H1 (cell line): ENCODE data around the gene THOP1. TPM values are rescaled to one million over a fixed set of nuclear protein-coding genes. Genes with fewer than 3 reads are reported as not detected.

Experiments
- CTCF ChIA-PET: fragments of 300-600 bp; sonication (Branson Sonifier 250); formaldehyde crosslinking; loops from one replicate; lab custom pipeline; 2021; ENCODE audit not compliant: partially characterized antibody; lab: Charles Lee
- POLR2A ChIA-PET: fragments of 300-600 bp; sonication (Branson Sonifier 250); formaldehyde crosslinking; loops from one replicate; lab custom pipeline; 2021; ENCODE audit warnings: inconsistent platforms; ENCODE audit not compliant: partially characterized antibody; lab: Charles Lee
- DNase-seq, 2 experiments: peaks; one replicate each; pipeline versions ENCODE4 v3.0.0 to v3.0.0-alpha.2; 2010 to 2022; ENCODE audit warnings: low spot score in 2 of 2, low read depth in 1 of 2, mixed read lengths in 1 of 2
- FAIRE-seq: peaks from 2 replicates; lab custom pipeline; 2011; peaks lifted over from hg19 to GRCh38; lab: Jason Lieb, UNC
- H2AFZ ChIP-seq: 2 replicates; pipeline ENCODE4 v1.8.1; 2012; ENCODE audit warnings: low read length, inconsistent platforms
- H2AK5ac ChIP-seq: 2 replicates; pipeline ENCODE4 v1.6.1; 2013; ENCODE audit warnings: low read depth, low read length
- H2BK120ac ChIP-seq: replicated peaks from 2 replicates; pipeline ENCODE3; 2013; ENCODE audit warnings: low read depth, low read length, inconsistent platforms
- H2BK12ac ChIP-seq: 2 replicates; pipeline ENCODE4 v1.6.1; 2013; ENCODE audit warnings: low read depth, low read length
- H2BK15ac ChIP-seq: 2 replicates; pipeline ENCODE4 v1.6.1; 2013; ENCODE audit warnings: low read length
- H2BK20ac ChIP-seq: 2 replicates; pipeline ENCODE4 v1.6.1; 2013; ENCODE audit warnings: low read length
- H2BK5ac ChIP-seq: 2 replicates; pipeline ENCODE4 v1.6.1; 2013; ENCODE audit warnings: low read depth, low read length
- H3K14ac ChIP-seq: 2 replicates; pipeline ENCODE4 v1.6.1; 2013; ENCODE audit warnings: inconsistent platforms; ENCODE audit not compliant: insufficient read length
- H3K18ac ChIP-seq: 2 replicates; pipeline ENCODE4 v1.6.1; 2013; ENCODE audit warnings: low read length; ENCODE audit errors: extremely low read depth
- H3K23ac ChIP-seq: 2 replicates; pipeline ENCODE4 v1.6.1; 2013; ENCODE audit warnings: inconsistent platforms; ENCODE audit not compliant: insufficient read length
- H3K23me2 ChIP-seq: 2 replicates; pipeline ENCODE4 v1.6.1; 2013; ENCODE audit warnings: low read depth, low read length
- H3K27ac ChIP-seq: 2 replicates; pipeline ENCODE4 v1.6.1; 2011; ENCODE audit warnings: low read depth, low read length, inconsistent platforms
- H3K27me3 ChIP-seq, 4 experiments: replicated peaks in 1 of 4; 1 replicate in 1 of 4; 2 replicates in 3 of 4; pipeline versions ENCODE4 v1.6.1 to v1.8.1; 2011 to 2013; ENCODE audit warnings: low read length in 3 of 4, mild to moderate bottlenecking in 3 of 4, inconsistent platforms in 2 of 4, mixed read lengths in 2 of 4, moderate library complexity in 1 of 4; ENCODE audit not compliant: control insufficient read depth in 3 of 4, insufficient read depth in 3 of 4; ENCODE audit errors: extremely low read depth in 1 of 4
- H3K36me3 ChIP-seq, 4 experiments: 2 replicates each; pipeline versions ENCODE4 v1.6.1 to v1.8.1; 2011 to 2013; ENCODE audit warnings: mild to moderate bottlenecking in 4 of 4, low read length in 3 of 4, moderate library complexity in 2 of 4, control low read depth in 1 of 4, inconsistent platforms in 1 of 4; ENCODE audit not compliant: insufficient read depth in 4 of 4, control insufficient read depth in 2 of 4
- H3K4ac ChIP-seq: replicated peaks from 2 replicates; pipeline ENCODE3; 2013; ENCODE audit warnings: low read length, low read depth, mixed read lengths, inconsistent platforms; ENCODE audit not compliant: insufficient read length
- H3K4me1 ChIP-seq, 4 experiments: replicated peaks in 1 of 4; 1 replicate in 1 of 4; 2 replicates in 3 of 4; pipeline versions ENCODE4 v1.6.1 to v1.8.1; 2011 to 2013; ENCODE audit warnings: low read length in 3 of 4, inconsistent platforms in 2 of 4, mixed read lengths in 1 of 4; ENCODE audit not compliant: insufficient read depth in 4 of 4, control insufficient read depth in 3 of 4
- H3K4me2 ChIP-seq, 2 experiments: 2 replicates each; pipeline versions ENCODE4 v1.6.1 to v1.8.1; 2011 to 2013; ENCODE audit warnings: low read depth in 2 of 2, low read length in 2 of 2, control low read depth in 1 of 2, inconsistent platforms in 1 of 2, mild to moderate bottlenecking in 1 of 2; ENCODE audit not compliant: insufficient read depth in 1 of 2
- H3K4me3 ChIP-seq, 4 experiments: fragments of 200-600, 300-600 bp in 1 of 4; sonication (generic), shearing (Covaris generic), sonication (Bioruptor Twin) in 1 of 4; 2 replicates each; pipeline versions ENCODE4 v1.5.1 to v1.8.1; 2011 to 2016; ENCODE audit warnings: low read length in 4 of 4, low read depth in 3 of 4, control low read depth in 2 of 4, inconsistent platforms in 2 of 4, mild to moderate bottlenecking in 2 of 4, mixed read lengths in 1 of 4, moderate library complexity in 1 of 4; ENCODE audit not compliant: insufficient read depth in 2 of 4; ENCODE audit errors: extremely low read depth in 1 of 4
- H3K56ac ChIP-seq: replicated peaks from 2 replicates; pipeline ENCODE3; 2013; ENCODE audit warnings: low read depth, mild to moderate bottlenecking, mixed read lengths, low read length, inconsistent platforms; ENCODE audit not compliant: insufficient read length
- H3K79me1 ChIP-seq: 2 replicates; pipeline ENCODE4 v1.6.1; 2013; ENCODE audit warnings: low read depth, low read length, control low read depth
- H3K79me2 ChIP-seq, 2 experiments: 2 replicates each; pipeline versions ENCODE4 v1.6.1 to v1.8.1; 2012 to 2013; ENCODE audit warnings: low read length in 2 of 2, mild to moderate bottlenecking in 2 of 2, inconsistent platforms in 1 of 2; ENCODE audit not compliant: insufficient read depth in 2 of 2, control insufficient read depth in 1 of 2
- H3K9ac ChIP-seq, 4 experiments: replicated peaks in 1 of 4; 1 replicate in 1 of 4; 2 replicates in 3 of 4; pipeline versions ENCODE4 v1.6.1 to v1.8.1; 2011 to 2013; ENCODE audit warnings: low read depth in 3 of 4, low read length in 3 of 4, control low read depth in 2 of 4, mild to moderate bottlenecking in 2 of 4, moderate library complexity in 2 of 4, inconsistent platforms in 1 of 4; ENCODE audit errors: extremely low read depth in 1 of 4
- H3K9me3 ChIP-seq, 2 experiments: 2 replicates each; pipeline versions ENCODE4 v1.6.1 to v1.8.1; 2012 to 2013; ENCODE audit warnings: mild to moderate bottlenecking in 2 of 2, moderate library complexity in 2 of 2, control low read depth in 1 of 2, inconsistent platforms in 1 of 2, low read depth in 1 of 2, low read length in 1 of 2, mixed read lengths in 1 of 2; ENCODE audit not compliant: insufficient read depth in 2 of 2
- H4K20me1 ChIP-seq, 2 experiments: replicated peaks in 1 of 2; 2 replicates each; pipeline versions ENCODE3 to v1.8.1; 2011 to 2013; ENCODE audit warnings: inconsistent platforms in 2 of 2, low read length in 2 of 2, mild to moderate bottlenecking in 1 of 2; ENCODE audit not compliant: insufficient read depth in 2 of 2, control insufficient read depth in 1 of 2
- H4K5ac ChIP-seq: 2 replicates; pipeline ENCODE4 v1.6.1; 2013; ENCODE audit warnings: low read length, low read depth, mixed read lengths, inconsistent platforms; ENCODE audit not compliant: insufficient read length
- H4K8ac ChIP-seq: 2 replicates; pipeline ENCODE4 v1.8.0; 2013; ENCODE audit warnings: mild to moderate bottlenecking, moderate library complexity, low read length, inconsistent platforms; ENCODE audit not compliant: insufficient read depth; ENCODE audit errors: extremely low read depth
- H4K91ac ChIP-seq: replicated peaks from 2 replicates; pipeline ENCODE3; 2013; ENCODE audit warnings: low read length, mixed read lengths, inconsistent platforms; ENCODE audit not compliant: insufficient read length
- ATF2 ChIP-seq: IDR thresholded peaks from 2 replicates; pipeline ENCODE4 v1.6.1; 2012; ENCODE audit warnings: low read length, inconsistent platforms
- ATF3 ChIP-seq: IDR thresholded peaks from 2 replicates; pipeline ENCODE4 v1.6.1; 2011; ENCODE audit warnings: low read depth, mild to moderate bottlenecking, low read length; ENCODE audit not compliant: insufficient read depth
- BACH1 ChIP-seq: IDR thresholded peaks from 2 replicates; pipeline ENCODE4 v1.6.1; 2012; ENCODE audit warnings: low read length, improper control_type of control experiment
- CBX5 ChIP-seq: fragments of 300-800, 300-1000 bp; sonication (generic); IDR thresholded peaks from 2 replicates; pipeline ENCODE4 v1.7.1; 2016; ENCODE audit warnings: antibody characterized with exemption, low read length, low read depth
- KDM1A ChIP-seq: fragments of 200-600, 300-600 bp; sonication (generic); IDR thresholded peaks from 2 replicates; pipeline ENCODE4 v1.7.1; 2016; ENCODE audit warnings: mild to moderate bottlenecking, low read length, borderline replicate concordance
- KDM5A ChIP-seq: fragments of 200-600 bp; IDR thresholded peaks from 2 replicates; pipeline ENCODE4 v1.7.1; 2012; ENCODE audit warnings: mild to moderate bottlenecking, low read length, inconsistent platforms, mixed read lengths
- RXRA ChIP-seq: IDR thresholded peaks from 2 replicates; pipeline ENCODE4 v1.6.1; 2011; ENCODE audit warnings: low read depth, mild to moderate bottlenecking, low read length, moderate library complexity; ENCODE audit not compliant: insufficient read depth
- SAP30 ChIP-seq: fragments of 300-600 bp; sonication (generic); IDR thresholded peaks from 2 replicates; pipeline ENCODE4 v1.7.1; 2012; ENCODE audit warnings: low read length, moderate library complexity, mild to moderate bottlenecking, inconsistent platforms; ENCODE audit not compliant: insufficient read depth, insufficient replicate concordance
- SIN3A ChIP-seq, 2 experiments: IDR thresholded peaks in 1 of 2; conservative IDR thresholded peaks in 1 of 2; 2 replicates each; pipeline ENCODE4 v1.6.1; 2011 to 2012; ENCODE audit warnings: low read length in 2 of 2, improper control_type of control experiment in 1 of 2, low read depth in 1 of 2, mild to moderate bottlenecking in 1 of 2
- SIX5 ChIP-seq: IDR thresholded peaks from 2 replicates; pipeline ENCODE4 v1.6.1; 2011; ENCODE audit warnings: mild to moderate bottlenecking, low read depth, low read length
- SUZ12 ChIP-seq: fragments of 200-600 bp; sonication (generic); IDR thresholded peaks from 2 replicates; pipeline ENCODE4 v1.6.1; 2012; ENCODE audit warnings: mild to moderate bottlenecking, inconsistent platforms, low read length, moderate library complexity, mixed read lengths
- WGBS, 2 experiments: shearing (Covaris generic) in 1 of 2; methylation state at CpG; one replicate each; pipeline versions ENCODE4 v1.1.6 to v1.1.7; 2013 to 2015; ENCODE audit warnings: low lambda C conversion rate in 2 of 2, mixed read lengths in 2 of 2, inconsistent platforms in 1 of 2, low coverage in 1 of 2, missing lambda C conversion rate in 1 of 2; ENCODE audit not compliant: insufficient replicate concordance in 2 of 2, insufficient coverage in 1 of 2, insufficient read length in 1 of 2; ENCODE audit errors: extremely low coverage in 1 of 2, missing lambda C conversion rate in 1 of 2; 5-methylcytosine and 5-hydroxymethylcytosine counted together
- polyA plus RNA-seq, 7 experiments: library from polyadenylated mRNA; depleted of rRNA in 3 of 7; stranded (reverse) in 5 of 7; unstranded in 2 of 7; fragments of >200 nt in 5 of 7; fragments of 200-250 nt in 2 of 7; gene quantifications; 1 replicate in 5 of 7; 2 replicates in 1 of 7; 4 replicates in 1 of 7; pipeline versions ENCODE4 v1.2.1 to v1.2.3, GENCODE V29; 2011 to 2013; ENCODE audit warnings: missing spikeins in 2 of 7, mixed read lengths in 2 of 7
- total RNA-seq: library from RNA; stranded (reverse); fragmentation: NEBNext Ultra II Directional; extraction: Animal tissue kit (Norgen Biotek cat#: 25700); gene quantifications from 2 replicates; pipeline ENCODE4 v1.2.1, GENCODE V29; 2021

The THOP1 gene
- total and polyA plus RNA-seq, 2 of the 8 experiments (the other 6 are each of a cell fraction or from before 2014, with no cell fraction given): 136 to 159 TPM

- WGBS, 2 experiments: 91% methylated on average over 8 of the region's 8 CpGs; no CpG with 5 or more reads in 1 of the 2 experiments
- Histone ChIP-seq H2AK5ac (no peak overlapping the region), H3K4ac (no peak overlapping the region), H2BK5ac (no peak overlapping the region), H3K9me3 (no peaks in the 10 kb centered on the region), H3K23me2 (no peaks in the 10 kb centered on the region), H4K5ac (no peak overlapping the region), H3K18ac (no peak overlapping the region), H4K20me1 (peaks cover 0 to 11% of the 10 kb centered on the region in 2 experiments), H3K79me1 (no peaks in the 10 kb centered on the region), H4K91ac (no peak overlapping the region), H3K79me2 (no peaks in the 10 kb centered on the region), H3K14ac (no peak overlapping the region), H3K4me2 (no peak overlapping the region), H3K9ac (no peak overlapping the region), H3K4me3 (no peak overlapping the region), H3K56ac (no peak overlapping the region), H2BK120ac (no peak overlapping the region), H4K8ac (no peak overlapping the region), H3K27ac (no peak overlapping the region), H3K36me3 (peaks cover 17 to 54% (median 36%) of the 10 kb centered on the region in 4 experiments), H2BK20ac (no peak overlapping the region), H3K27me3 (no peaks in the 10 kb centered on the region), H2AFZ (no peak overlapping the region), H2BK12ac (no peak overlapping the region), H2BK15ac (no peak overlapping the region), H3K23ac (no peak overlapping the region), H3K4me1 (no peaks in the 10 kb centered on the region)
- ChIA-PET POLR2A (interaction anchor here (1.1 to 1.2 kb wide), 2 partner anchors 14 to 21 kb away, joined by 3 read pairs; no protein-coding TSS in a partner anchor), CTCF (interaction anchor here (1.0 kb wide), 1 partner anchor 108 kb away, joined by 5 read pairs; no protein-coding TSS in a partner anchor)
- no peak for FAIRE-seq
- DNase-seq: no peak
- TF ChIP-seq CBX5 (no peak), RXRA (no peak), SIN3A (conservative IDR thresholded peaks at IDR 0.05 in 1 of 2, IDR thresholded peaks at IDR 0.05 in 1 of 2; ENCODE audit: low read depth in 1 of 2, low read length in 2 of 2) (no peak), KDM1A (no peak), SIX5 (no peak), KDM5A (no peak), BACH1 (no peak), SAP30 (no peak), ATF2 (no peak), ATF3 (no peak), SUZ12 (no peak)
These were observed 28.8 kb upstream of the THOP1 start for GRCh38 chr19:2756477-2756876.
